Measurements from ENCODE around the gene SFXN3. TPM values are rescaled to one million over a fixed set of nuclear protein-coding genes. Genes with fewer than 3 reads are reported as not detected.

Gene SFXN3, protein sequence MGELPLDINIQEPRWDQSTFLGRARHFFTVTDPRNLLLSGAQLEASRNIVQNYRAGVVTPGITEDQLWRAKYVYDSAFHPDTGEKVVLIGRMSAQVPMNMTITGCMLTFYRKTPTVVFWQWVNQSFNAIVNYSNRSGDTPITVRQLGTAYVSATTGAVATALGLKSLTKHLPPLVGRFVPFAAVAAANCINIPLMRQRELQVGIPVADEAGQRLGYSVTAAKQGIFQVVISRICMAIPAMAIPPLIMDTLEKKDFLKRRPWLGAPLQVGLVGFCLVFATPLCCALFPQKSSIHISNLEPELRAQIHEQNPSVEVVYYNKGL
- 13.4 TPM for total RNA-seq
- long read RNA-seq, partial matches to known transcripts, result 9 of 12 reads
- long read RNA-seq, other reads (novel, unspliced or antisense), result 1 of 12 reads

GRCh38 chr10:101031128-101031795 lies at the start of gene SFXN3, which contains the start of gene PDZD7:
SFXN3 (plus strand) TSS chr10:101031234; CDS start chr10:101034695, 3,461 bp downstream.
PDZD7 (minus strand) TSS chr10:101031129; CDS start chr10:101030219, 910 bp downstream.
- Histone ChIP-seq H3K27me3 (ENCODE audit: low read depth) (peaks cover 3% of the 10 kb centered on the region), H3K27ac (replicated peaks) (peak within 1 kb of the TSS; percentile 97), H3K9me3 (replicated peaks) (no peaks in the 10 kb centered on the region), H3K36me3 (peaks cover 18% of the 10 kb centered on the region), H3K4me3 (peak within 1 kb of the TSS; percentile 94), H3K4me1 (peaks cover 40% of the 10 kb centered on the region)
- no peak for TF ChIP-seq CTCF (IDR thresholded peaks at IDR 0.05; ENCODE audit: borderline replicate concordance)
- intact Hi-C loops (cut with micrococcal nuclease), result no loop called here
- peak; percentile 99 for DNase-seq

- intact Hi-C loops (cut with micrococcal nuclease), result no loop called here
- Histone ChIP-seq H3K27ac (replicated peaks) (no peak overlapping the region), H3K27me3 (ENCODE audit: low read depth) (no peaks in the 10 kb centered on the region), H3K36me3 (peaks cover 47% of the 10 kb centered on the region), H3K9me3 (replicated peaks) (no peaks in the 10 kb centered on the region), H3K4me1 (peaks cover 26% of the 10 kb centered on the region), H3K4me3 (no peak overlapping the region)
- TF ChIP-seq CTCF (IDR thresholded peaks at IDR 0.05; ENCODE audit: borderline replicate concordance), result no peak
- DNase-seq, result no peak
These were observed 47.9 kb upstream of the SFXN3 start for GRCh38 chr10:100982916-100983830.

GRCh38 chr10:100983868-100984671 lies 47.0 kb upstream of the SFXN3 start:
- H3K9me3 ChIP-seq (replicated peaks), result no peaks in the 10 kb centered on the region
- no peak for TF ChIP-seq CTCF (IDR thresholded peaks at IDR 0.05; ENCODE audit: borderline replicate concordance)
- H3K27ac ChIP-seq (replicated peaks), result no peak overlapping the region
- intact Hi-C loops (cut with micrococcal nuclease), result no loop called here
- no peaks in the 10 kb centered on the region for H3K27me3 ChIP-seq (ENCODE audit: low read depth)
- peaks cover 35% of the 10 kb centered on the region for H3K4me1 ChIP-seq
- DNase-seq, result no peak
- H3K36me3 ChIP-seq, result peaks cover 39% of the 10 kb centered on the region
- H3K4me3 ChIP-seq, result no peak overlapping the region

- no peaks in the 10 kb centered on the region for H3K9me3 ChIP-seq (replicated peaks)
- no peak for TF ChIP-seq CTCF (IDR thresholded peaks at IDR 0.05; ENCODE audit: borderline replicate concordance)
- peaks cover 40% of the 10 kb centered on the region for H3K36me3 ChIP-seq
- DNase-seq, result no peak
- H3K4me1 ChIP-seq, result peaks cover 40% of the 10 kb centered on the region
- no peak overlapping the region for H3K4me3 ChIP-seq
- H3K27me3 ChIP-seq (ENCODE audit: low read depth), result no peaks in the 10 kb centered on the region
- H3K27ac ChIP-seq (replicated peaks), result no peak overlapping the region
- intact Hi-C loops (cut with micrococcal nuclease), result no loop called here
These were observed 46.3 kb upstream of the SFXN3 start for GRCh38 chr10:100984672-100985177.
